K562 (cell line): ENCODE results near the gene RTP5.
"Not testable (repeated sequence)": the region's sequence is repeated elsewhere in the genome, so short reads cannot be mapped to it uniquely, and the experiment has no call there.

Source experiments
- CHD2 ChIP-seq: IDR thresholded peaks from 2 replicates; pipeline ENCODE4 v1.6.1; 2011; ENCODE audit warnings: low read depth, low read length
- FOSL1 ChIP-seq: fragments of 200-800 bp; sonication (Bioruptor generic); conservative IDR thresholded peaks from 2 replicates; pipeline ENCODE4 v1.6.1; 2016; ENCODE audit warnings: missing genetic modification characterization, missing compliant biosample characterization
- GATAD2B ChIP-seq: fragments of 450-650 bp; IDR thresholded peaks from 2 replicates; pipeline ENCODE4 v1.6.1; 2017; ENCODE audit warnings: mild to moderate bottlenecking, borderline replicate concordance
- GTF2F1 ChIP-seq: IDR thresholded peaks from 2 replicates; pipeline ENCODE4 v1.6.1; 2011; ENCODE audit warnings: low read depth, low read length, improper control_type of control experiment
- JUNB ChIP-seq: fragments of 450-650 bp; formaldehyde crosslinking; conservative IDR thresholded peaks from 2 replicates; pipeline ENCODE4 v1.4.0; 2020; ENCODE audit warnings: mild to moderate bottlenecking
- NFRKB ChIP-seq: fragments of 450-650 bp; IDR thresholded peaks from 2 replicates; pipeline ENCODE4 v1.6.1; 2016; ENCODE audit warnings: low read depth
- POLR2A ChIP-seq: fragments of 450-650 bp; conservative IDR thresholded peaks from 2 replicates; pipeline ENCODE4 v1.6.1; 2016
- TBP ChIP-seq: optimal IDR thresholded peaks from 2 replicates; pipeline ENCODE3; 2011; ENCODE audit warnings: low read depth, low read length, improper control_type of control experiment
- TCF7L2 ChIP-seq: fragments of 150-350 bp; IDR thresholded peaks from 2 replicates; pipeline ENCODE4 v1.6.1; 2016; ENCODE audit warnings: low read depth, mild to moderate bottlenecking, low read length, moderate library complexity
- TF ChIP-seq, protein P1 (sequence below), 3 experiments: IDR thresholded peaks in 2 of 3; conservative IDR thresholded peaks in 1 of 3; 2 replicates each; pipeline ENCODE4 v1.5.1; 2011 to 2012; ENCODE audit warnings: low read length in 3 of 3, mild to moderate bottlenecking in 3 of 3, control low read depth in 2 of 3, improper control_type of control experiment in 1 of 3, inconsistent platforms in 1 of 3, low read depth in 1 of 3, mixed read lengths in 1 of 3, moderate library complexity in 1 of 3; ENCODE audit not compliant: insufficient read depth in 2 of 3
- TF ChIP-seq, protein P2 (sequence below): IDR thresholded peaks from 2 replicates; pipeline ENCODE4 v1.6.1; 2016; ENCODE audit warnings: missing genetic modification characterization, missing compliant biosample characterization

DNA sequence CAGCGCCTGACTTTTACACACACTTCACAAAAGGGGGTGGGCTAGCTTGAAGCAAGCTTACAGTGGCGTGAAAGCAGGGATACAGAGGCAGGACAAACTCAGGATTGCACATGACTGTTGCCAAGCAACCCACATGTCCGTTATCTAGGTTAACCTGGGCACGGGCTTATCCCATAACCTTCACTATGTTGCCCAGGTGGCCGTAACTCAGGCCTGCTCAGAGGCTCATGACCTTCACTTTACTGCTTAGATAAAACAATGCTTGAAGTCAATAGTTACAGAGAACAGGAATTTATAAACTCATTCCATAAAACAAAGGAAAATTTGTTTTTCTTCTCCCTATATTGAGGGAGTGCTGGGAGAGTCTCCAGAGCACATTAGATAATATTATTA is 36.8 kb downstream of the RTP5 start:
- not testable (repeated sequence) for TF ChIP-seq TBP; POLR2A; NFRKB; TCF7L2; GTF2F1; CHD2; JUNB (CRISPR knock-in tag); GATAD2B; FOSL1
- TF ChIP-seq, protein P1, sequence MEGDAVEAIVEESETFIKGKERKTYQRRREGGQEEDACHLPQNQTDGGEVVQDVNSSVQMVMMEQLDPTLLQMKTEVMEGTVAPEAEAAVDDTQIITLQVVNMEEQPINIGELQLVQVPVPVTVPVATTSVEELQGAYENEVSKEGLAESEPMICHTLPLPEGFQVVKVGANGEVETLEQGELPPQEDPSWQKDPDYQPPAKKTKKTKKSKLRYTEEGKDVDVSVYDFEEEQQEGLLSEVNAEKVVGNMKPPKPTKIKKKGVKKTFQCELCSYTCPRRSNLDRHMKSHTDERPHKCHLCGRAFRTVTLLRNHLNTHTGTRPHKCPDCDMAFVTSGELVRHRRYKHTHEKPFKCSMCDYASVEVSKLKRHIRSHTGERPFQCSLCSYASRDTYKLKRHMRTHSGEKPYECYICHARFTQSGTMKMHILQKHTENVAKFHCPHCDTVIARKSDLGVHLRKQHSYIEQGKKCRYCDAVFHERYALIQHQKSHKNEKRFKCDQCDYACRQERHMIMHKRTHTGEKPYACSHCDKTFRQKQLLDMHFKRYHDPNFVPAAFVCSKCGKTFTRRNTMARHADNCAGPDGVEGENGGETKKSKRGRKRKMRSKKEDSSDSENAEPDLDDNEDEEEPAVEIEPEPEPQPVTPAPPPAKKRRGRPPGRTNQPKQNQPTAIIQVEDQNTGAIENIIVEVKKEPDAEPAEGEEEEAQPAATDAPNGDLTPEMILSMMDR (IDR thresholded peaks at IDR 0.05 in 2 of 3, conservative IDR thresholded peaks at IDR 0.05 in 1 of 3; ENCODE audit: insufficient read depth in 2 of 3, low read depth in 1 of 3, low read length in 3 of 3): not testable (repeated sequence)
- TF ChIP-seq, protein P2, sequence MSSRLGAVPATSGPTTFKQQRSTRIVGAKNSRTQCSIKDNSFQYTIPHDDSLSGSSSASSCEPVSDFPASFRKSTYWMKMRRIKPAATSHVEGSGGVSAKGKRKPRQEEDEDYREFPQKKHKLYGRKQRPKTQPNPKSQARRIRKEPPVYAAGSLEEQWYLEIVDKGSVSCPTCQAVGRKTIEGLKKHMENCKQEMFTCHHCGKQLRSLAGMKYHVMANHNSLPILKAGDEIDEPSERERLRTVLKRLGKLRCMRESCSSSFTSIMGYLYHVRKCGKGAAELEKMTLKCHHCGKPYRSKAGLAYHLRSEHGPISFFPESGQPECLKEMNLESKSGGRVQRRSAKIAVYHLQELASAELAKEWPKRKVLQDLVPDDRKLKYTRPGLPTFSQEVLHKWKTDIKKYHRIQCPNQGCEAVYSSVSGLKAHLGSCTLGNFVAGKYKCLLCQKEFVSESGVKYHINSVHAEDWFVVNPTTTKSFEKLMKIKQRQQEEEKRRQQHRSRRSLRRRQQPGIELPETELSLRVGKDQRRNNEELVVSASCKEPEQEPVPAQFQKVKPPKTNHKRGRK (tag): not testable (repeated sequence)
